NCI-H1092 (cell line): ENCODE results near the gene P4HB.
A peak's percentile ranks its signal among the peaks of the same experiment; 100 is the strongest.

Source experiments
- DNase-seq: peaks from one replicate; lab custom pipeline; 2025; lab: John Stamatoyannopoulos, UW

Gene P4HB

DNA sequence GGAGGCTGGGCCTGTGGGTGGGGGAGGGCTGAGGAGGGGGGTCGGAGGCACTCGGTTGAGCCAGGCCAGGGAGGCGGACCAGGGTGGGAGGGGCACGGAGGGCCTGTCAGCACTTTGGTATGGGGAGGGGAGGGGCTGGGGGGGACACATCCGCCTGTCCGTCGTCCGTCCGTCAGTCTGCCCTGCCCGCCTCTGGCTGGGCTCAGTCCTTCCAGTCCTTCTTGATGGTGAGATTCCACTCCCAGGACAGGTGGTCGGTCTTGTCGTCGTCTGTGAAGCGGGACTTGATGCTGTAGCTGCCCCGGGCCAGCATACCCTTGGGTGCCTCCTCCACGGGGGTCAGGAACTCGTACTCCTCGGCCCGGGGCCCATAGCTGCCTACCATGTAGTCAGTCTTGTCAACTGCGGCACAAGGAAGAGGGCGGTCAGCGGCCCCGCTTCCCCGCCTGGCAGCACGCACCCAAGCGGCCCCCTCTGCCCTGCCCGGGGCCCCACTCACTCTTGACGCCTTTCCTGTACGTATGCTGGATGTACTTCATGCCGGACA, 8.4 kb upstream of the P4HB start:
- no peak for DNase-seq

- no peak for DNase-seq
These were observed 7.8 kb upstream of the P4HB start for GRCh38 chr17:81867991-81868673.

DNA sequence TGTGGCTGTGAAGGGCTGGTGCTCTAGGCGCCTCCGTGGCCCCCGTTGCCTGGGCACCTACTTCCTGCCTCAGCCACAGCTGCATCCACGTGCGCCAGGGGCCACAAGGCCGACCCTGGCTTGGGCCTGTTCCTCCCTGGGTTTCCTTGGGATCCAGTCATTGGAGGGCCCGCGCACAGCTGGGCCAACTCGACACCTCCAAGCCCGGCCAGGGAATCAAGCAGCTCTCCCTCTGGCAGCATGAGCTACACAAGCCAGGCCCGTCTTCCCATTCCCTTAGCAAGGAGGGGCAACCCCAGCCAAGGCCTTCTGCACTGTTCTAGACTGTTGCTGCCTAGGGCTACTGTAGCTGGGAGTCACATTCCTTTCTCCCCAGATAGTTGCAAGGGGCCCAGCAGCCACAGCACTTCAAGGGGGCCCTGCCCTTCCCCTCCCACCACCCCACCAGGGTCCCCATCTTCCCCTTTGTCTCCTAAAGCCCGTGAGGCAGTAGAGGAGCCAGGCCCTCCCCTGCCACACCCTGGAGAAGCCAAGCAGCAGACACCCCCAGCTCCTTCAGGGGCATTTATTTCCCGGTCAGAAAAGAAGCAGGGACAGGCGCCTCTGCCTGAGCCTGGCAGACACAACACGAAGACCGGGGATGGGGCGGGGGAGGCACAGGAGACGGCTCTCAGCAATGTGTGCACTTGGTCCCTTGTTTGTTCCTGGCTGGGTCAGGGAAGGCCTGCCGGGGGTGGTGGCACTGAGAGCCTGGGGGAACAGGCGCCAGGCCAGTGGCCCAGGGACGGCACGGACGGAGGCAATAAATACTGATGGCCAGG, 7.0 kb upstream of the P4HB start:
- DNase-seq, result no peak

DNA sequence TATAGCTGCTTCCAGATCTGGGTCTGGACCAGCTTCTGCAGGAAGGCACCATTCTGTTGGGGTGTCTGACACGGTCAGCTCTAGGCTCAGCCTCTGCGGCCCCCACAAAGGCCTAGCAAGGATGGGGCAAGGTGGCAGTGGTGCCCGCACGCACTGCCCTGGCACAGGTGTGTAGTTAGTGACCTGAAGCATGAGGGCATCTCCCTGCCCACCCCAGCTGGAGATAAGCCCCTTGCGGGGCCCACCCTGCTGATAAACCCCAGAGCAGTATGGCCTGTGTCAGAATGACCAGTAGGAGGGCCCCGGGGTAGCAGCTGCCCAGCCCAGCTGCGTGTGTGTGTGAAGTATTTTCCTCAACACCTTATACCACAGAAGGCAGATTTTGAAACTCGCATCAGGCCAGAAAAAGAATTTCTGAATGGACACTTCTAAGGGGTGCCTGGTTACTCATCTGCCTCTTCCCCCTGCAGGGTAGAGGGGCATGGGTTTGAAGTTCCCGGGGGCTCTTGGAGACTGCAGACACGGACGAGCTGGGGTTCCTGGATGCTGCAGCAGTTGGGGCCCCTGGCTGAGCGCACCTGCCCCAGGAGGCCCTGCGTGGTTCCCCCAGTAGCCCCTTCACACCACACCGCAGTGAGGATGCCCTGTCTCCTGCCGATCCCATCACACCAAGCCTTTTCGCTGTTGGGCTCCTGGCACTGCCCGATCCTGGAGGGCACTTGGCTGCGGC, 6.3 kb upstream of the P4HB start:
- DNase-seq, result no peak

DNA sequence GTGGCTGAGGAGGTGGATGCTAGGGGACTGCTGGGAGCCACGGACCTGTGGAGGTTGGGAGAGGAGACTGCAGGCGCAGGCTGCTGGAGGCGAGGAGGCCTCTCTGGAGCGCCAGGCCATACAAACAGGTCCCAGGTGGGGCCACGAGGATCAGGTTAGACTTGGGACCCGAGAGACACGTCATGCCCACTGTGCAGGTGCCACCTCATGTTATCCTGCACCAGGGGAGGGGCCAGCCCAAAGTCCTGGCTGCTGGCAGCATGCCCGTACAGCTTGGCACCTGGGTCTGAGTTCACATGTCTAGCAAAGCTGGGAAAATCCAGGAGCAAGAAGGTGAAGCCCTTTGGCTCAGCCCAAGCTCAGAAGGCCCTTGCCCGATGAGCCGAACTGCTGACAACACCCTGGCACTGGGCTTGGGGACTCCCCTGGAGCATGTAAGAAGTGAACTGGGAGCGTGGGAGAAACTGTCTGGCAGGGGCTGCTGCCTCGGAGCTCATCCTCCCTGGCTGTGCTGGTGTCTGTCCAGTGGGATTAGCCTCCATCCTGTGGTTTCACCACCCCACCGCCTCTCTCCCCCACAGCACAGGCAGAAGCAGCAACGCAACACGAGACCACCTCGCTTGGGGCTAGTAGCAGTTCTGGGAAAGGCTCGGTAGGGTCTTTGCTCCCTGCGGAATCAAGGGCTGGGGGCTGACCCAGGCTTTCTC, 5.6 kb upstream of the P4HB start:
- no peak for DNase-seq

DNA sequence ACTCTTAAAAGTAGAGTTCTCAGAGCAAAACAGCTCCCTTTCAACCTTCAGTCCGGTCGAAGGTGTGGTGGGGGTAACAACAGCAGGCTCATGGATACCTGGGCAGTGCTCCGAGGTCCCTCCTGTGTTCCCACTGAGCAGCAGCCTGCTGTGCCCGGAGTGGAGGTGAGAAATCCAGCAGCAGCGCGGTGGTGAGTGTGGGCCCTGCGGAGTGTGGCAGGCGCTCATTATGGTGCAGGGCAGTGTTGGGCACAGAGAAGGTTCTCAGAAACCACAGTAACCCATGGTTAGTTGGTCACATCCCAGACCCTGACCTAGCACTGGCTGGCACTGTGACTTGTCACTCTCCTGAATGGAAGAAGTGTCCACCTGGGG, 5.0 kb upstream of the P4HB start:
- DNase-seq, result no peak

GRCh38 chr17:81863833-81864768, 3.8 kb upstream of the P4HB start:
- DNase-seq, result no peak

- DNase-seq, result no peak
These were observed 2.9 kb upstream of the P4HB start for GRCh38 chr17:81863123-81863675.

DNA sequence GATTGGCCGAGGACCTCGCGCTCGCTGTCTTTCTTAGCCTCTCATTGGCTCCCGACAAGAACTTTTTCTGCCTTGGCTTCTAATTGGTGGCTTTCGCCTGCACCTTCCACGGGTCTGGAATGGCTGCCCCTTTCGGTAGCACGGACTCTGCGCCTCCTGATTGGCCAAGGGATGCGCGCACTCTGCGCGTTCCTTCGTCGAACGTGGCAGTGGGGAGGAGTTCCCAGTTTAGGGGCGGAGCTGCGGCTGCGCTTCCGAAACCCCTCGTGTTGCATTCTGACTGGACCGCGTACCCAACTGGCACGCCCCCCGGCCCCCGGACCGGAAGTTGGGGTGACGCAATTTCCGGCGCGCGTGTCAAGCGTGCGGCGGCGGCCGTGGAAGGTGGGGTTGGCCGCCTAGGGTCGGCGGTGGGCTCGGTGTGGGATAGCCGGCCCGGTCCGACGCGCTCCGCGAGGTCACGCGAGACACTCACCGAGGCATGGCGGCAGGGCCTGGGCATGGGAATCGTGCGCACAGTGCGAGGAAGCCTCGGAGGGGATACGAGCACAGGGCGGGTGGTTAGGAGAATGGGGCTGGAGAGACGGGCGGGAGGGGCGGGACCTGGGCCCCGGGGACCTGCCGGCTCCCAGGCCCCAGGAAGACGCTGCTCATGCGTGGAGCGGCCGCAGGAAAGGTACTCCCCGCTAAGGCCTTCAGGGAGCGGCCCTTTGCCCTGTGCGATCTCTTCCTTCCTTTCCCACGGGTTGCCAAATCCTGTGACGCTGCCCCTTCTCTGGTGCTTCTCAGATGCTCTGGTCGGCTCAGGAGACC, 627 bp upstream of the P4HB start:
- peak; percentile 100 for DNase-seq

GRCh38 chr17:81858967-81859905, 1.1 kb downstream of the P4HB start:
- DNase-seq, result no peak

GRCh38 chr17:81858170-81858966, 2.0 kb downstream of the P4HB start:
- DNase-seq, result no peak

- no peak for DNase-seq
These were observed 5.2 kb downstream of the P4HB start for GRCh38 chr17:81854974-81855774.

GRCh38 chr17:81852237-81852636, 8.1 kb downstream of the P4HB start:
- DNase-seq, result no peak

- no peak for DNase-seq
These were observed 8.9 kb downstream of the P4HB start for GRCh38 chr17:81851423-81851822.

DNA sequence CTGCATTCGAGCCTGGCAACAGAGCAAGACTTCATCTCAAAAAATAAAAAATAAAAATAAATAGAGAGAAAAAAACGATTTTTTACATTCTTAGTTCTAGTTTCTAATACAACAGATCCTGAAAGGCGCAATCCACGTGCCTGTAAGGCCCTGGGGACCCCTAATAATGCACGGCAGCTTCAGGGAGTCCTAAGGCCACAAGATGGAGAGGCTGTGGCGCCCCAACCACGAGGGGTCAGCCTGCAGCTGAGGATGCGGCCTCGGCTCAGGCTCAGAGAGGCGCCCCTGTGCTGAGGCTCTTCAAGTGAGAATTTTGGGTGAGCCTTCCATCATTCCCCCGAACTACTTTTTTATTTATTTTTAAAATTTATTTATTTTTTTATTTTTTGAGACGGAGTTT, 10.9 kb downstream of the P4HB start:
- no peak for DNase-seq

DNA sequence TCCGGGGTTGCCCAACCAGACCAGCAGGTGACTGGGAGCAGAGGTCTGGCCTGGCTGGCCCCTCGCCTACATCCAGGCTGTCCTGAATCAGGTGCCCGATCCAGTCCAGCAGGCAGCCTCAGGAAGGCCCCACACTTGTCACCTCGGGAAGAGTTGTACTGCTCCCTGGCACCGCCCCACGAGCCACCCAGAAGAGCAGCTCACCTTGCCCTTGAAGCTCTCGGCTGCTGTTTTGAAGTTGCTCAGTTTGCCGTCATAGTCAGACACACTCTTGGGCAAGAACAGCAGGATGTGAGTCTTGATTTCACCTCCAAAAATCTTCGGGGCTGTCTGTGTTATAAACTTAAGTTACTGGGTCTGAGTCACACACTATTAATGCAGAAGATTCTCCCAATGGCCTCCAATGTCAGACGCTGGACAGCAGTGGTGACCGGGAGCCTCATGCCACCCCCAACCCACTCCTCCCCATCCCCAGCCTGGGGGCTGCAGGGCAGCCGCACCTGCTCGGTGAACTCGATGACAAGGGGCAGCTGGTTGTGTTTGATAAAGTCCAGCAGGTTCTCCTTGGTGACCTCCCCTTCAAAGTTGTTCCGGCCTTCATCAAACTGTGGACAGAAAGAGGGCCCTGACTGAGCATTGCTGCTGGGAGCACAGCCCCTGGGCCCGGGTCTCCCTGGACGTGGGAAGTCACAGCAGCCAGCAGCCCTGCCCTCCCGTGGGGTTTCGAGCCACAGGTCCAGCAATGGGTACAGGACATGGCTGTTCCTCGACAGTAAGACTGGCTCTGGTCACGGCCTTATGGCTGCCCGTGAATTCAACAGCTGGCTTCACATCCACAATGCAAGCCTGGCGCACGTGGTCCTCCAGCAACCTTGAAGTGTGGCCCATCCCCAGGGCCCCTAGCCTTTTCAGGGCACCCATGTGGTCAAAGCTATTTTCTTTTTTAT, 13.3 kb downstream of the P4HB start:
- no peak for DNase-seq
